ENCODE data around the gene DNM3. TPM values are rescaled to one million over a fixed set of nuclear protein-coding genes. Genes with fewer than 3 reads are reported as not detected.

DNM3 gene
- total and polyA plus RNA-seq, 9 of the 15 experiments (the other 6 are each of a cell fraction or from before 2014, with no cell fraction given) = 0.08 to 0.36 (median 0.22) TPM; not detected in 1

DNA sequence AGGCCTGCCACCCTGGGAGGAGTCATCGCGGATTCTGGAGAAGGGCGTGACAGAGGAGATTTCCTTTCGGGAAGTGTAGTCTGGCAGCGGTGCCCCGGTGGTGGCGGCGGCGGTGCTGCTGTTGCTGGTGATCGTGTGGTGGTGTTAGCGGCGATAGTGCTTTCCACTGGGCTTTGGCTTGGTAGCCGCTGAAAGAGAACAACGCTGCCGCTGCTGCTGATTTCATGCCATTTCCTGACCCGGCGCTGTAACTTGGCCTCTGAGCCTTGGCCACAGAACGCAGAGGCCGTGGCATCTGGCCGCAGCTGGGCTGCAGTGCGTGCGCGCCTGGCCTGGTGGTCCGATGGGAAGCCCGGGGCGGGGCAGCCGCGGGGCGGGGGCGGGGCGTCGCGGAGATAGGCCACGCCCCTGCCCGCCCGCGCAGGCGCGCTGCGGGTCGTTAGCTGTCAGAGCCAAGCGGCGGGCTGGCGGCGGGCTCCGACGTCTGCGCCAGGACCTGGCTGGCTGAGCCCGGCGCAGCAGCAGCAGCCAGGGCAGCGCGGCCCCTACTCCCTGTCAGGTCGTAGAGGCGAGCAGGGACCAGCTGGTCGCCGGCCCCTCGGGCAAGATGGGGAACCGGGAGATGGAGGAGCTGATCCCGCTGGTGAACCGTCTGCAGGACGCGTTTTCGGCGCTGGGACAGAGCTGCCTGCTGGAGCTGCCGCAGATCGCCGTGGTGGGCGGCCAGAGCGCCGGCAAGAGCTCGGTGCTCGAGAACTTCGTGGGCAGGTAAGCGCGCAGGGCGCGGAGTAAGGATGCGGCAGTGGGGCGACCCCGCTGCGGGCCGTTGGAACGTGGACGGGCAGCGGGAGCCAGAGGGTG, at the start of gene DNM3 (continued):
- TF ChIP-seq XRCC4 (IDR thresholded peaks at IDR 0.05; ENCODE audit: extremely low read depth, insufficient read depth, insufficient read length) (no peak), ADNP (tag; IDR thresholded peaks at IDR 0.05) (no peak), CBX5 (IDR thresholded peaks at IDR 0.05; ENCODE audit: borderline replicate concordance, low read depth) (no peak), ETV5 (CRISPR knock-in tag; IDR thresholded peaks at IDR 0.05; ENCODE audit: low read depth) (peak; percentile 32; the same call in 1 of the 2 replicates), ZNF121 (CRISPR knock-in tag; conservative IDR thresholded peaks at IDR 0.05) (peak; percentile 99), ZNF124 (CRISPR knock-in tag; IDR thresholded peaks at IDR 0.05) (peak; percentile 63; the same call in 1 of the 2 replicates), CREM (IDR thresholded peaks at IDR 0.05; ENCODE audit: low read depth) (0 out of 2 replicates have a peak, but pooled peaks have one; percentile 2), FOXP1 (CRISPR knock-in tag; IDR thresholded peaks at IDR 0.05) (peak; percentile 12; the same call in 1 of the 2 replicates), KDM5B (IDR thresholded peaks at IDR 0.05; ENCODE audit: insufficient replicate concordance, low read depth, low read length) (peak; percentile 48), FOXM1 (IDR thresholded peaks at IDR 0.05; ENCODE audit: low read depth) (no peak), FOXM1 (CRISPR knock-in tag; IDR thresholded peaks at IDR 0.05; ENCODE audit: low read depth) (0 out of 2 replicates have a peak, but pooled peaks have one; percentile 65), SNRNP70 (optimal IDR thresholded peaks at IDR 0.05; ENCODE audit: low read depth, low read length) (no peak), MYC (IDR thresholded peaks at IDR 0.05; ENCODE audit: low read depth, low read length) (no peak), MYC (CRISPR knock-in tag; IDR thresholded peaks at IDR 0.05; ENCODE audit: borderline replicate concordance, low read depth) (no peak), RBBP5 (IDR thresholded peaks at IDR 0.05; ENCODE audit: borderline replicate concordance, insufficient read depth, low read length, poor library complexity, severe bottlenecking) (peak; percentile 38), NRF1 (conservative IDR thresholded peaks at IDR 0.05 in 1 of 2, IDR thresholded peaks at IDR 0.05 in 1 of 2) (peak; percentile 93), NFIC (IDR thresholded peaks at IDR 0.05) (peak; percentile 86)
- TF ChIP-seq, protein P1, sequence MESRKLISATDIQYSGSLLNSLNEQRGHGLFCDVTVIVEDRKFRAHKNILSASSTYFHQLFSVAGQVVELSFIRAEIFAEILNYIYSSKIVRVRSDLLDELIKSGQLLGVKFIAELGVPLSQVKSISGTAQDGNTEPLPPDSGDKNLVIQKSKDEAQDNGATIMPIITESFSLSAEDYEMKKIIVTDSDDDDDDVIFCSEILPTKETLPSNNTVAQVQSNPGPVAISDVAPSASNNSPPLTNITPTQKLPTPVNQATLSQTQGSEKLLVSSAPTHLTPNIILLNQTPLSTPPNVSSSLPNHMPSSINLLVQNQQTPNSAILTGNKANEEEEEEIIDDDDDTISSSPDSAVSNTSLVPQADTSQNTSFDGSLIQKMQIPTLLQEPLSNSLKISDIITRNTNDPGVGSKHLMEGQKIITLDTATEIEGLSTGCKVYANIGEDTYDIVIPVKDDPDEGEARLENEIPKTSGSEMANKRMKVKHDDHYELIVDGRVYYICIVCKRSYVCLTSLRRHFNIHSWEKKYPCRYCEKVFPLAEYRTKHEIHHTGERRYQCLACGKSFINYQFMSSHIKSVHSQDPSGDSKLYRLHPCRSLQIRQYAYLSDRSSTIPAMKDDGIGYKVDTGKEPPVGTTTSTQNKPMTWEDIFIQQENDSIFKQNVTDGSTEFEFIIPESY (CRISPR knock-in tag; IDR thresholded peaks at IDR 0.05) = peak; percentile 97
- TF ChIP-seq, protein P2, sequence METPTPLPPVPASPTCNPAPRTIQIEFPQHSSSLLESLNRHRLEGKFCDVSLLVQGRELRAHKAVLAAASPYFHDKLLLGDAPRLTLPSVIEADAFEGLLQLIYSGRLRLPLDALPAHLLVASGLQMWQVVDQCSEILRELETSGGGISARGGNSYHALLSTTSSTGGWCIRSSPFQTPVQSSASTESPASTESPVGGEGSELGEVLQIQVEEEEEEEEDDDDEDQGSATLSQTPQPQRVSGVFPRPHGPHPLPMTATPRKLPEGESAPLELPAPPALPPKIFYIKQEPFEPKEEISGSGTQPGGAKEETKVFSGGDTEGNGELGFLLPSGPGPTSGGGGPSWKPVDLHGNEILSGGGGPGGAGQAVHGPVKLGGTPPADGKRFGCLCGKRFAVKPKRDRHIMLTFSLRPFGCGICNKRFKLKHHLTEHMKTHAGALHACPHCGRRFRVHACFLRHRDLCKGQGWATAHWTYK (CRISPR knock-in tag; IDR thresholded peaks at IDR 0.05) = peak; percentile 26; the same call in 1 of the 2 replicates
- TF ChIP-seq, protein P3, sequence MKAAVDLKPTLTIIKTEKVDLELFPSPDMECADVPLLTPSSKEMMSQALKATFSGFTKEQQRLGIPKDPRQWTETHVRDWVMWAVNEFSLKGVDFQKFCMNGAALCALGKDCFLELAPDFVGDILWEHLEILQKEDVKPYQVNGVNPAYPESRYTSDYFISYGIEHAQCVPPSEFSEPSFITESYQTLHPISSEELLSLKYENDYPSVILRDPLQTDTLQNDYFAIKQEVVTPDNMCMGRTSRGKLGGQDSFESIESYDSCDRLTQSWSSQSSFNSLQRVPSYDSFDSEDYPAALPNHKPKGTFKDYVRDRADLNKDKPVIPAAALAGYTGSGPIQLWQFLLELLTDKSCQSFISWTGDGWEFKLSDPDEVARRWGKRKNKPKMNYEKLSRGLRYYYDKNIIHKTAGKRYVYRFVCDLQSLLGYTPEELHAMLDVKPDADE (conservative IDR thresholded peaks at IDR 0.05; ENCODE audit: control insufficient read depth, low read depth, low read length) = 0 out of 2 replicates have a peak, but pooled peaks have one; percentile 38
